KMS-11 (cell line): ENCODE measurements around the gene ST3GAL4.

Experiments used
- H2AFZ ChIP-seq: fragments of 200-600 bp; sonication (generic); 2 replicates; pipeline ENCODE4 v1.6.1; 2016; ENCODE audit warnings: antibody characterized with exemption, mixed run types, low read depth
- H3K27ac ChIP-seq: fragments of 200-600 bp; sonication (generic); 2 replicates; pipeline ENCODE4 v1.6.1; 2016; ENCODE audit warnings: mild to moderate bottlenecking, mixed run types
- H3K27me3 ChIP-seq: fragments of 200-600 bp; sonication (generic); 2 replicates; pipeline ENCODE4 v1.6.1; 2017; ENCODE audit warnings: mild to moderate bottlenecking, low read depth, mixed run types, moderate library complexity; ENCODE audit not compliant: insufficient read depth
- H3K36me3 ChIP-seq: fragments of 200-600 bp; sonication (generic); 2 replicates; pipeline ENCODE4 v1.6.1; 2017; ENCODE audit warnings: mild to moderate bottlenecking, mixed run types; ENCODE audit not compliant: insufficient read depth
- H3K4me1 ChIP-seq: fragments of 200-600 bp; sonication (generic); 2 replicates; pipeline ENCODE4 v1.6.1; 2016; ENCODE audit warnings: mild to moderate bottlenecking, low read depth, mixed run types; ENCODE audit not compliant: poor library complexity, severe bottlenecking
- H3K4me2 ChIP-seq: fragments of 200-600 bp; sonication (generic); 2 replicates; pipeline ENCODE4 v1.7.0; 2016; ENCODE audit warnings: mild to moderate bottlenecking, mixed run types
- H3K4me3 ChIP-seq: fragments of 200-600 bp; sonication (generic); IDR thresholded peaks from 2 replicates; pipeline ENCODE4 v1.6.1; 2017; ENCODE audit warnings: low read depth, low read length, mixed read lengths; ENCODE audit not compliant: insufficient read depth
- H3K79me2 ChIP-seq: fragments of 200-600 bp; sonication (generic); 2 replicates; pipeline ENCODE4 v1.6.1; 2016; ENCODE audit warnings: low read depth, mixed run types; ENCODE audit not compliant: insufficient read depth
- H3K9ac ChIP-seq: fragments of 200-600 bp; sonication (generic); 2 replicates; pipeline ENCODE4 v1.6.1; 2016; ENCODE audit warnings: mild to moderate bottlenecking, mixed run types
- H4K20me1 ChIP-seq: fragments of 200-600 bp; sonication (generic); 2 replicates; pipeline ENCODE4 v1.6.1; 2016; ENCODE audit warnings: mild to moderate bottlenecking, mixed run types; ENCODE audit not compliant: insufficient read depth
- CTCF ChIP-seq: fragments of 200-600 bp; sonication (generic); conservative IDR thresholded peaks from 2 replicates; pipeline ENCODE4 v1.6.1; 2017; ENCODE audit warnings: low read depth, mild to moderate bottlenecking, antibody characterized with exemption, low read length, moderate library complexity, mixed read lengths

The ST3GAL4 gene

GRCh38 chr11:126357969-126358762 lies 2.7 kb downstream of the ST3GAL4 start:
- TF ChIP-seq CTCF = no peak
- no peak overlapping the region for H3K27ac ChIP-seq
- no peak overlapping the region for H3K4me2 ChIP-seq
- no peaks in the 10 kb centered on the region for H3K27me3 ChIP-seq
- peaks cover 8% of the 10 kb centered on the region for H3K4me1 ChIP-seq
- H3K79me2 ChIP-seq = no peaks in the 10 kb centered on the region; the same call in 1 of the 2 replicates
- no peak overlapping the region for H2AFZ ChIP-seq
- no peak overlapping the region for H3K9ac ChIP-seq
- H3K36me3 ChIP-seq = no peaks in the 10 kb centered on the region
- H4K20me1 ChIP-seq = no peaks in the 10 kb centered on the region
- H3K4me3 ChIP-seq = no peak overlapping the region

- H3K27ac ChIP-seq = no peak overlapping the region
- no peaks in the 10 kb centered on the region for H3K27me3 ChIP-seq
- H3K79me2 ChIP-seq = no peaks in the 10 kb centered on the region; the same call in 1 of the 2 replicates
- H3K36me3 ChIP-seq = no peaks in the 10 kb centered on the region
- H3K4me1 ChIP-seq = peaks cover 3% of the 10 kb centered on the region
- H4K20me1 ChIP-seq = no peaks in the 10 kb centered on the region
- no peak overlapping the region for H3K4me3 ChIP-seq
- H3K9ac ChIP-seq = no peak overlapping the region
- H3K4me2 ChIP-seq = no peak overlapping the region
- TF ChIP-seq CTCF = no peak
- no peak overlapping the region for H2AFZ ChIP-seq
Measured at GRCh38 chr11:126358763-126359160, 3.3 kb downstream of the ST3GAL4 start.

- H3K27ac ChIP-seq = no peak overlapping the region
- H3K27me3 ChIP-seq = no peaks in the 10 kb centered on the region
- no peak overlapping the region for H2AFZ ChIP-seq
- no peaks in the 10 kb centered on the region for H4K20me1 ChIP-seq
- H3K79me2 ChIP-seq = no peaks in the 10 kb centered on the region
- TF ChIP-seq CTCF = no peak
- H3K4me3 ChIP-seq = no peak overlapping the region
- H3K4me2 ChIP-seq = no peak overlapping the region
- H3K36me3 ChIP-seq = no peaks in the 10 kb centered on the region
- no peaks in the 10 kb centered on the region for H3K4me1 ChIP-seq
- no peak overlapping the region for H3K9ac ChIP-seq
Measured at GRCh38 chr11:126359431-126360048, 4.1 kb downstream of the ST3GAL4 start.

GRCh38 chr11:126360049-126360446 lies 4.6 kb downstream of the ST3GAL4 start:
- Histone ChIP-seq H3K4me2 (no peak overlapping the region), H3K27ac (no peak overlapping the region), H4K20me1 (no peaks in the 10 kb centered on the region), H3K9ac (no peak overlapping the region), H3K4me3 (no peak overlapping the region), H3K36me3 (no peaks in the 10 kb centered on the region), H3K27me3 (no peaks in the 10 kb centered on the region), H2AFZ (no peak overlapping the region), H3K4me1 (no peaks in the 10 kb centered on the region), H3K79me2 (no peaks in the 10 kb centered on the region)
- no peak for TF ChIP-seq CTCF
